Choroid plexus epithelial cell (primary cell): ENCODE results near the gene HOXB1.

Source experiments
- DNase-seq: peaks from one replicate; pipeline ENCODE4 v3.0.0-alpha.2; 2010; ENCODE audit warnings: low read depth
- H3K4me3 ChIP-seq: 2 replicates; pipeline ENCODE4 v1.5.1; 2011; ENCODE audit warnings: low read depth, mild to moderate bottlenecking, control low read depth, low read length, moderate library complexity
- CTCF ChIP-seq: conservative IDR thresholded peaks from 2 replicates; pipeline ENCODE4 v1.5.1; 2011; ENCODE audit warnings: low read depth, mild to moderate bottlenecking, control low read depth, inconsistent platforms, low read length, moderate library complexity

HOXB1 gene

GRCh38 chr17:48566717-48567116, 35.9 kb upstream of the HOXB1 start:
- no peak for DNase-seq
- TF ChIP-seq CTCF: no peak
- H3K4me3 ChIP-seq: no peak overlapping the region

GRCh38 chr17:48565925-48566710, 35.3 kb upstream of the HOXB1 start:
- TF ChIP-seq CTCF: no peak
- H3K4me3 ChIP-seq: no peak overlapping the region
- DNase-seq: no peak

- no peak overlapping the region for H3K4me3 ChIP-seq
- no peak for TF ChIP-seq CTCF
Observed at GRCh38 chr17:48565022-48565554, 34.3 kb upstream of the HOXB1 start.

GRCh38 chr17:48564188-48565021, 33.6 kb upstream of the HOXB1 start:
- H3K4me3 ChIP-seq: no peak overlapping the region
- no peak for DNase-seq
- no peak for TF ChIP-seq CTCF

More at GRCh38 chr17:48565022-48565554, 34.3 kb upstream of the HOXB1 start:
- no peak for DNase-seq

- no peak overlapping the region for H3K4me3 ChIP-seq
- no peak for DNase-seq
- TF ChIP-seq CTCF: no peak
Observed at GRCh38 chr17:48563867-48564187, 33.0 kb upstream of the HOXB1 start.

- H3K4me3 ChIP-seq: no peak overlapping the region
- TF ChIP-seq CTCF: no peak
- no peak for DNase-seq
Observed at GRCh38 chr17:48563385-48563838, 32.6 kb upstream of the HOXB1 start.
